ENCODE results near the gene RGP1.

RGP1 gene, protein sequence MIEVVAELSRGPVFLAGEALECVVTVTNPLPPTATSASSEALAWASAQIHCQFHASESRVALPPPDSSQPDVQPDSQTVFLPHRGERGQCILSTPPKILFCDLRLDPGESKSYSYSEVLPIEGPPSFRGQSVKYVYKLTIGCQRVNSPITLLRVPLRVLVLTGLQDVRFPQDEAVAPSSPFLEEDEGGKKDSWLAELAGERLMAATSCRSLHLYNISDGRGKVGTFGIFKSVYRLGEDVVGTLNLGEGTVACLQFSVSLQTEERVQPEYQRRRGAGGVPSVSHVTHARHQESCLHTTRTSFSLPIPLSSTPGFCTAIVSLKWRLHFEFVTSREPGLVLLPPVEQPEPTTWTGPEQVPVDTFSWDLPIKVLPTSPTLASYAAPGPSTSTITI

DNA sequence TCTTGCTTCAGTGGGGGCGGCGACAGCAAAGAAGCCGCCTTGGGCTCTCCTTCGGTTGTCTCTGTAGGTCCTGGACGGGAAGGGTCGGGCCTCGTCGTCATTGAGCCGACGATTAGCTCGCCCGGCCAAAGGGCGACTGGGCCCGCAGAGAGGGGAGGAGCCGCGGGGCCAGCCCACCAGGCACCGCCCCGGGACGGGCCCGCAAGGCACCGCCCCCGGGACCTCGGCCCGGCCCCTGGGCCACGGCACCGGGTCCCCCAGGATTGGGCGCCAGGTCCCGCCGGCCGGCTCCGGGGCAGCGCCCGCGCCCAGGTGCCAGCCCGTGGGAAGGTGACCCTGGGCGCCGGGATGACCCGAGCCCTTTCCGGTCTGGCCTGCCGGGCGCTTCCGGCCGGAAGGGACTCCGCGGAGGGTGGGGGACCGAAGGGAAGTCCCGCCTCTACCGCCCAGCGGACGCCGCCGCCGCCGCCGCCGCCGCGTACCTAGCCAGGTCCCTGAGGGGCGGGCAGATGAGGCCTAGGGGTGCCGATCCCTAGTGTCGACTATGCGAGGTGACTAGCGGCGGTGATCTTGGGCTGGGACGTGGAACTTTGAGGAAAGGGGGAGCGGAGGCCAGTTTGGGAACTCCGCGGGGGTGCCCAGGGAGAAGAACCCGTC, at the start of gene RGP1, which contains the start of gene GBA2:
Gene RGP1 (plus strand): TSS at position 430 of the 657 bp plus-strand sequence. CDS start 469 bp downstream, outside the sequence.
Gene GBA2 (minus strand): TSS at position 371 of the 657 bp plus-strand sequence. CDS start 524 bp downstream, outside the sequence.
- DNase-seq: no peak

DNA sequence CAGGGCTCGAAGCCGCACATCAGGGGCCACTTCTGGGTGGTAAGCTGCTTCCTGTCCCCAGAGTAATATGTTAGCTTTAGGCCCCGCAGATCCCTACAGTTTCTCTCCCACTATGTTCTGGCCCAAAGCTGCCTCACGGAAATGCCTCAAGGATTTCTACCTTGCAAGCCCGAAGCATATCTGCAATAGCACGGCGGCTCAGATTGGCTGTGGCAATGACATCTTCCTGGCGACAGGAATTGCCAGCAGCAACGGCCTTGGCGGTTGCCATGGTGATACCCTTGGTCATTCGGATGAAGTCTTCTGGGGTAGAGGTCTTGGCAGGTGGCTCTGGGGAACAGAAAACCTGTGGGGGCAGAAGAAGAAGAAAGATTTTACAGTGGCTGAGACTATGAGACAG, 49.1 kb upstream of the RGP1 start:
- no peak for DNase-seq

GRCh38 chr9:35700942-35701341, 48.1 kb upstream of the RGP1 start:
- DNase-seq: no peak

DNA sequence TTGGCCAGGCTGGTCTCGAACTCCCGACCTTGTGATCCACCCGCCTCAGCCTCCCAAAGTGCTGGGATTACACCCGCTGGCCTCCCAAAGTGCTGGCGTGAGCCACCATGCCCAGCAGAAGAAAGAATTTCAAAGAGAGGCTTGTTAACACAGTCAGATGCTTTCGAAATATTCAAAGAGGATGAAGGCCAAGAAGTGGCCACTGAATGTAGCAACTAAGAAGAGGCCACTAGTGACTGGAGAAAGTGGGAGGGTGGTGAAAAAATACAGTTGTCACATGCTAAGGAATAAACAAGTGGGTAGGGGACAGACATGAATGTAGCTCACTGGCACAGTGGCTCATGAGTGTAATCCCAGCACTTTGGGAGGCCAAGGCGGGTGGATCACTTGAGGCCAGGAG, 46.4 kb upstream of the RGP1 start:
- DNase-seq: no peak

DNA sequence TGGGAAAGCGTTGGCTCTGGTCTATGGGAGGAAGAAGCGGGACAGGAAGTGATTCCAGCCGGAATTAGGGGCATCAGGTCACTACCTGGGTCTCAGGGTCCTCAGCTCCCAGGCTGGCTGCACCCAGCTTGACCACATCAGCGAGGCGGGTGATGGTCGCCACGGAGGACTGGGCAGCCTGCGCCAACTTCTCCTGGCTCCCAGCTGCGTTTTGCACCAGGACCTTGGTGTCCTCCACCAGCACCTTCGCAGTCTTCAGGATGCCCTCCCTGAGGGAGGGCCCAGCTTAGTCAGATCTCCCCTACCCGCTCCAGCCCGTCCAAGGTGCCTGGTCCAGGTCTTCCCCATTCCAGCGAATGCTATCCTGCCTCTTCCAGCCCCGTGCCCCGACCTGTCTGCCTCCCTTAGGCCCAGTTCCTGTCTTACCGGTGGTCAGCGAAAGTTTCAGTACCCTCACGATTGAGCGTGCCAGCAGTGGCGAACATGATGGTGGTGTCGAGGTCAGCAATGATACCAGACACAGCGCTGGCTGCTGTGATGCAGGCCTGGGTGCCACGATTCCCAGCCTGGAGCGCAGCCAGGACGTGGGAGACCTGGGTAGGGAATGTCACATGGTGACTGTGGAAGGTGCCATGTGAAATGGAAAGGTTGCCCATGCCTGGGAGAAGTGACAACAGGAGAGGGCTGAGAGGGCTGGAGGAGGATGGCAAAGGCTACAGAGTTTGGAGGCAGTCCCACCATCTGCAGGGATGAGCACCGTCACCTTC, 45.0 kb upstream of the RGP1 start:
- DNase-seq: no peak

- DNase-seq: no peak
These were observed 43.7 kb upstream of the RGP1 start for GRCh38 chr9:35705372-35705771.

GRCh38 chr9:35705836-35706430, 43.2 kb upstream of the RGP1 start:
- no peak for DNase-seq

GRCh38 chr9:35706951-35707350, 42.1 kb upstream of the RGP1 start:
- no peak for DNase-seq

DNA sequence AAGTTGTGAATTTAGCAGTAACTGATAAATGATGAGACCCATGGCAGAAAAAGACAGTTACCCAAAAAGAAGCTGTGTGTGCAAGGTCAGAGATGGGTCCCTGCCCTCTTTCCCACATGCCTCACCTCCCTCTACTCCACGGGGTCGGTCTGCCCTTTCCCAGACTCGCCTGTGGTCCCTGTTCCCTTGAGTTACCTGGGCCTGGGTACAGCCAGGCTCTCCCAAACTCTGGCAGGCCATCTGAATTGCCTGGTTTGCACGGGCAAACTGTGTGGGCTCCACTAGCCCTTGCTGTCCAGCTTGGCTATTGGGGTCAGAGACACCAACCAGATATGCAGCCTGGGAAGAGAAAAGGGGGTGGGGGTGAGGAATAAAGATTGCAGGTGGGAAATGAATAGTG, 40.9 kb upstream of the RGP1 start:
- no peak for DNase-seq

- no peak for DNase-seq
These were observed 38.1 kb upstream of the RGP1 start for GRCh38 chr9:35710818-35711500.

- no peak for DNase-seq
These were observed 37.3 kb upstream of the RGP1 start for GRCh38 chr9:35711501-35712428.

DNA sequence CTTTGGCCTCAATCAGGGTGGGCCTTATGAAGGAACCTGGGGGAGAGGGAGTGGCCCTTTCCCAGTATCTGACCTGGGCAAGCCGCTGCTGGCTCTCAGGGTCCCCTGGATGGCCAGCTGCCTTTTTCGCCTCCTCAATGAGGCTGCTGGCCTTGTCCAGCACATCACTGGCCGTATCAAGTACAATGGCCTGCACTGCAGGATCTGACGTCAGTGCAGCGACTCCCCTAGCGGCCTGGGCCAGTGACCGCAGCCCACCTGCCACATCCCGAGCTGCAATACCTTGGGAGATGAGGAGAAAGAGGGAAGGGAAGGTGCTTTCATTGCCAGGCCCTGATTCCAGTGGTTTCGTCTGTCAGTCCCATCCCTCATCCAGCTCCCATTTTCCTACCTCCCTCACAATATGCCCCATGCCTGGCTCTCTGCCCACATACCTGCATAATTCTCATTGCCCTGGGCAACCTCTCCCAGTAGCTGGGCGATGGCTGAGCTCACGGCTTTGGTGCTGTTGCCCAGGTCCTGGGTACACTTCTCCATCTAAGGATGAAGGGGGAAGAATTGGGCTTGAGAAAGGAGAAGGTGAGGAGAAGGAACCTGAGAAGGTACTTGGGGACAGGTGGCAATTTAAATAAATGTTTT, 36.2 kb upstream of the RGP1 start:
- no peak for DNase-seq

- no peak for DNase-seq
These were observed 35.5 kb upstream of the RGP1 start for GRCh38 chr9:35713578-35713977.

DNA sequence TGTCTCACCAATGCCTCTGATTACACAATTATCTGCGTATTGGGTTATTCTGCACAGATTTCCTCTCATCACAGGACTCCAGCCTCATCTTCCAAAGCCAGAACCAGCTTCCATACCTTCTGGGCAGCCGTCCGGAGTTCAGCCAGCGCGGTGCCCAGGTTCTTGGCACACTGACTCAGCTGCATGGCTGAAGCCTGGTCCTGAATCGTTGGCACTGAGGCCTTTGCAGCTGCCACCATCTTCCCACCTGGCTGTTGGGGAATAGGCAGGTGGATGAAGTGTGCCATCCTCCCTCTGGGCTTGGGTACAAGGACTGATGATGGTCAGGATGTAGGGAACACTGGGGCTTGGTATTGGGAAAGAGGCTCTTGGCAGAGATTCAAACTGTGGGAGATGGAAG, 35.0 kb upstream of the RGP1 start:
- no peak for DNase-seq

GRCh38 chr9:35714579-35715252, 34.4 kb upstream of the RGP1 start:
- DNase-seq: no peak

- DNase-seq: no peak
These were observed 32.9 kb upstream of the RGP1 start for GRCh38 chr9:35716230-35716629.

GRCh38 chr9:35717132-35717870, 31.8 kb upstream of the RGP1 start:
- DNase-seq: no peak

DNA sequence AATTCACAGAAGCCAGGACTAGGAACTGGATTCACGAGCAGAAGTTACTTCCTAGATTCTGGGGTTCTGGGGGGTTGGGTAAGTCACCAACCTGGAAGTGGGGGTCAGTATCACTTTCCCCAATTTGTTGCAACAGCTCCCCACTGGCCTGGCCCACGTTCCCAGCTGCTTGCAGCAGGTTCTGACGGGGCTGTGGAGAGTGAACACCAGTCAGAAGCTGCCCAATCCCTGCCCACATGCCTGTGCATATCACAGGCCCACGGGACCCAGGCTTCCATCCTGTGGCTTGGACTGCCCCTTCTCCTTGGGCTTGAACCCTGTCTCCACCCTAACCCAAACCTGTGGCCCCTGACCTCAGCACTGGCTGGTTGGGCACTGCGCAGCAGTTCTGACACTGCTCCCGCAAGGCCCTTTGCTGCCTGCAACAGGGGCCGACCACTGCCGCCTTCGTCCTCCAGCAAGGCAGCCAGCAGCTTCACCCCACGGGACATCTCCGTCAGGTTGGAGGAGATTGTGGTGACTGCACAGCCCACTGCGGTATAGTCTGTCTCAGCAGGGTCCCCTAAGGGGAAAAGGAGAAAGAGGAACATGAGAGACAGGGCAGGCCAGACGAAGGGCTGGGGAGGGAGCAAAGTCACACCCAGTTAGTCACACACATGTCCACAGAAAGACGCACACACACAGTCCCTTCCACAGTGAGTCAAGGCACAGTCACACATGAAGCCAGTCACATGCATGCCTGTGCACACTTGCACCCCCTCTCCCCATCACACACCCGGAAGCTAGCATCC, 30.2 kb upstream of the RGP1 start:
- DNase-seq: no peak

DNA sequence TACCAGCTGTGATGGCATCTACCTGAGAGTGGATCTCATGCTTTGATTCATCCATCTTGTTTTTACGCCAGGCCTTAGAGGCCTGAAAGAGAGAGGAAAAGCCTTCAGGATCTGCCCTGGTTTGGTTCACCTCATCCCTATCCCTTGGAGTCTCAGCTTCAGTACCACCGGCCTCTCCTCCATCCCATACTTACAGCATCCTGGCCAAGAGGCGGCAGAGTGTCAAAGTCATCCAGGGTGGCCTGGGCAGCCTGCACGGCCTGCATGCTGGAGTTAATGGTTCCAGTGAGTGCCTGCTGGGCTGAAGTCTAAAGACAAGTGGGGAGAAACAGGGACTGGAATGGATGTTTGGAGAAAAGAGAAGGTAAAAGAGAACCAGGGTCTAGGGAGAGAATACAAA, 29.5 kb upstream of the RGP1 start:
- DNase-seq: no peak
